Non-pigmented ciliary epithelial cell (primary cell): ENCODE results near the gene GABPB1.

Source experiments
- DNase-seq: peaks from one replicate; pipeline ENCODE4 v3.0.0-alpha.2; 2010; ENCODE audit warnings: low read depth

Gene GABPB1

DNA sequence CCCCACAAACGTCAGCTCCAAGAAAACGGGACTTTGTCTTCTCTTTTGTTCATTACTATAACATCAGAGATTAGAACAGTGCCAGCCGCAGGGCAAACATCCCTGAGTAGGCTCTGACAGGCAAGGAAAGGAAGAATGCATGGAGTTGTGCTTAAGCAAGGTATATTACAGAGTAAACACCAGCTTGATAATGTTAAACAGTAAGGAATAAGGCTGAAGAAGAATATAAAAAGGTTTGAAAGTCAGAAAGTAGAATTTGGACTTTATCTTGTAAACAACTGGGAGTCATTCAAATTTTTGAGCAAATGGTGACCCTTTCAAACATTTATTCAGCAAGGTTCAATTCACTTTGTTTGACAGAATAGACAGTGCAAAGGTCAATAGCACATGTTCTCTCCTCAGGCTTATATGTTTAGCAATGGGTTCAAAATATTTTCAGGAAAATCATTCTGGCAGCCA, 11.0 kb downstream of the GABPB1 start:
- no peak for DNase-seq

DNA sequence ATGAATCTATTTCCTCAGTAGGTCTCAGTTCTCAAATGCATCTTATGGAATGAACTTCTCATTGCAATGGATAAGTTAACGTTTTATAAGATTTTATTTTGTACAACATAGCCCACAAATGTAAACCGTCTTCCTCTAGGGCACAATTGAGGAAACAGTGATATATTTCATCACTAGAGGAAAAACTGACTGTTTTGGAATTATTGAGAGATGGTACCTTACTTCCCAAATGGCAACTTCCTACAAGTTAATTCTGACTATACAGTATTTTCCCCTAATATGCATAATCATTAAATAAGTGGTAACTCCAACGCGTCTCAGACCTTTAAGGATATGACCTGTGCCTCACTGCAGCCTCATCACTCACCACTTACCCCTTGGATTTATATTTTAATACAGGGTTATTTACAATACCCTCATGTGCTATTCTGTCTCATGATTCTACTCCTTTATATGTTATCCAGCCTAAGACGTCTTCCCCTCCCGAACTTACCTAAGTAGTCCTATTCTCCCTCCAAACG, 13.3 kb downstream of the GABPB1 start:
- DNase-seq, result no peak

DNA sequence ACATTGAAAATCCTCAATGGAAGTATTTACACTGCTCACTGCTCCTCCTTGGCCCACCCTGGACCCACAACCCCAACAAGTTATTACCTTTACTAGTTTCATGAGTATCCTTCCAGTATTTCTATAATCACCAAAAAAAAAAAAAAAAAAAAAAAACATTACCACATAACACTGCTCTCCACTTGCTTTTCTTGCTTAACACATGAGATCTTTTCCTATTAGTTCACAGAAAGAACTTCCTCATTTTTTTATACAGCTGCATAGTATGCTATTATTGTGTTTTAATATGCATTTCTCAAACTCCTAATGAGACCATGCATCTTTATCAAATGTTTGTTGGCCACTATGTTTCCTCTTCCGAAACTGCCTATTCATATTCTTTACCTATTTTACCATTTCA, 14.6 kb downstream of the GABPB1 start:
- no peak for DNase-seq

DNA sequence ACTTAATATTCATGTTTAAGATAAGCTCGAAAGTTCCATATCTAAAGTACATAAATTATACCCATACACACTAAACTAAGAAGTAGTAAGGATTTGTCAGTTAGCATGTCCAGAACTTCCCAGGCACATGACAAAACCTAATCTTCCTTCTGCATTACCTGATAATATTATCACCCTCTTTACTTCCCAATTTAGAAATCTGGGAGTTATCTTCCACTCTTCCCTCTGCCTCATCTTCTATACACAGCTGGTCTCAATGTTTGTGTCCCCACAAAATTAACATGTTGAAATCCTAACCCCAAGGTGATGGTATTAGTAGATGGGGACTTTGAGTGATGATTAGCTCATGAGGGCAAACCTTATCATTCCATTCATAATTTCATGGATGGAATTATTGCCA, 15.3 kb downstream of the GABPB1 start:
- DNase-seq, result no peak

DNA sequence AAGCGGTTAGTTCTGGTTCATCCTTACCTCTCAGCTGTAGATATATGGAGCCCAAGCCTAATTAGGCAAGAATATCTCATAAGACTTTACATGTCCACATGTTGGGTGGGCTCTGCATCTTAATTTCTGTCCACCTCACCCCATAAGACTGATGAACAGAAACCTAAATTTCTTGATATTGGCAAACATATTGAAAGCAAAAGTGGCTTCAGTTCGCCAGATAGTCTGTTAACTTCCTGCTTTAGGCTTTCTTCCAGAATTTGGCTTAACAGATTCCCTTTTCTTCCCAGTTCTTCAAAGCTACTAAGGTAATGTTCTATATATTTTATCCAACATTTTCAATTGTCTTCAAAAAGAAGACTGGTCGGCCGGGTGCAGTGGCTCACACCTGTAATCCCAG, 19.7 kb downstream of the GABPB1 start:
- DNase-seq, result no peak

DNA sequence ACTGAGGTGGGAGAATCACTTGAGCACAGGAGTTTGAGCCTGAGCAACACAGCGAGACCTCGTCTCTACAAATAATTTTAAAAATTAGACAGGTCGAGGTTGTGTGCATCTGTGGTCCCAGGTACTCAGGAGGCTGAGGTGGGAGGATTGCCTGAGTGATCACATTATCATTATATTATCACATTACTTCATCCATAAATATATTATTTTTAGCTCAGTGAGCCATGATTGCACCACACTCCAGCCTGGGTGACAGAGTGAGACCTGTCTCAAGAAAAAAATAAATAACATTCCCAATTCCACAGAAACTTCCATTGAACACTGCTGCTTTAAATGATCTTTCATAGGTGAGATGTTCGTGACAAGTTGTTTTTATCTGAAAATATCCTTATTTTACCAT, 21.8 kb downstream of the GABPB1 start:
- DNase-seq, result no peak

DNA sequence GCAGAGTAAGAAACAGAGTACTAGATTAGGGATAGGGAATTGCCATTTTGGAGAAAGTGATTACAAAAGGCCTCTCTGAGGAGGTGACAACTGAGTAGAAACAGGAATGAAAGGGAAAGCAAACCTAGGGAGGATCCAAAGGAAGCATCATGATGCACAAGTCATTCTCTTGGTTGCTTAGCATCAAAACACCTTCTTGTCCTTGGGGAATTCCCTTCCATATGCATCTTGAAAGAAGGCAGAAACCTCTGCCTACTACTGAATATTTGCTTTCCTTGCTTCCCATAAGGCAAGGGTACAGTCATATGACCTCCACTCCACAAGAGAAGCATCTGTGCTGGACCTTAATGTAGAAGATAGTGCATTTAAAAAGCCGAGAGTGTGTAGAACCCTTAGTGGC, 24.1 kb downstream of the GABPB1 start:
- no peak for DNase-seq

DNA sequence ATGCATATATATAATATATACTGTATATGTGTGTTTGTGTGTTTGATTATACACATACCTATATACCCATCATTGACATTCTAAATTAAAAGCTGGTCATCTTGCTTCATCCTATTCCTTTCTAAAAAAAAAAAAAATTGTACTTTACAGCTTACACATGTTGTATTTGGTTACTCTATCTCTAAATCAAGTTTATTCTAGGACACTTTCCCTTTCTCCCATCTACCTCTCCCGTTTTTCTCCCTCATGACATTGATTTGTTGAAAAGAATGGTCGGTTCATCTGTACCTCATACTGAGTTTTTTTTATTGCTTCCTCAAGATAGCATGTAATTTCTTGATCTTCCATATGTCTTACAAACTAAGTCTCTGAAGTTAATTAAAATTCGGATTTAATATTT, 26.9 kb downstream of the GABPB1 start:
- DNase-seq, result no peak

DNA sequence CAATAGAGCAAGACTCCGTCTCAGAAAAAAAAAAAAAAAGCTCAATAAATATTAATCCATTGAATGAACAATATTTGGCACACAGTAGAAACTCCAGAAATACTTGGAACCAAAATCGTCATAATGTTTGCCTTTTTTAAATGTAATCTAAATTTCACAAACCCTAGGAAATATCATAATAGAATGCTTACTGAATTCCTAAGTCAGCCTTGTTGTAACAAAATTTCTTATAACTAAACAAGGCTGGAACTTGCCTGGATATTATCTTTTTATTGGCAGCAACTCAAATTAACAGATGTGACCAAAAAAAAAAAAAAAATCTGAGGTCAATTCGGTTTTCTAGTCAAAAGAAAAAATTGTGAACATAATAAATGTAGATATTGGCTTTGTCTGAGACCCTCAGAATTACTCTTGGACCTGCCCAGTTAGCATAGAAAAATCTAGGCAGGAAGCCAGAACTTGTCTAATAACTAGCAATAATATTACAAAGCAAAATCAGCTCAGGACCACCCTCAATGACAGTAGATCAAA, 33.3 kb downstream of the GABPB1 start:
- DNase-seq, result no peak

DNA sequence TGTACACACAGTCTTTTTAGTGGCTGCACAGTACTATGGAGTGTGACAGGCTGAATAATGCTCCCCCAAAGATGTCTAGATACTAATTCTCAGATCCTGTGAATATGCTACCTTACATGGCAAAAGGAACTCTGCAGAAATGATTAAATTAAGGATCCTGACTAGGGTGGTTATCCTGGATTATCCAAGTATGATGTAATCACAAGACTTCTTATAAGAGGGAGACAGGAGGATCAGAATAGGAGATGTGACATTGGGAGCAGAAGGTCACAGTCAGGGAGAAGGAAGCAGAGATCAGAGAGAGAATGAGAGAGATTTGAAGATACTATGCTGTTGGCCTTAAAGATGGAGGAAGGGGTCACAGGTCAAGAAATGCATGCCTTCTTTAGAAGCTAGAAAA, 34.5 kb downstream of the GABPB1 start:
- no peak for DNase-seq

DNA sequence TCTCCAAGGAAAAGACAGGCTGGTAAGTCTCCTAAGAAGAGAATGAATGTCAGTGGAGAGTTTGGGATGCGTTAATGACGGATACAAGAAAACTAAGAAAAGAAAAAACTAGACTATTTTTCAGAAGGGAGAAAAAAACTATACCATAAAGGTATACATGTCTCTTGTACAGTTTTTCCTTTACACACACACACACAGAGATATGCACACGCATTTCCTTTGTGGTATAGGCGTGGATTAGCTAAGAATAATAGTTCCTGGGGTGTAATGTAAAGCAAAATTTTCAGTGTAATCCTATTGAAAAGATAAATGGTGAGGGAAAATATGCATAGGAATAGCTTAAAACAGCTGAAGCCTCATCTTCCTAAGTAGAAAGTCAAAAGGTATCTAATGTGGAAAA, 36.3 kb downstream of the GABPB1 start:
- no peak for DNase-seq

DNA sequence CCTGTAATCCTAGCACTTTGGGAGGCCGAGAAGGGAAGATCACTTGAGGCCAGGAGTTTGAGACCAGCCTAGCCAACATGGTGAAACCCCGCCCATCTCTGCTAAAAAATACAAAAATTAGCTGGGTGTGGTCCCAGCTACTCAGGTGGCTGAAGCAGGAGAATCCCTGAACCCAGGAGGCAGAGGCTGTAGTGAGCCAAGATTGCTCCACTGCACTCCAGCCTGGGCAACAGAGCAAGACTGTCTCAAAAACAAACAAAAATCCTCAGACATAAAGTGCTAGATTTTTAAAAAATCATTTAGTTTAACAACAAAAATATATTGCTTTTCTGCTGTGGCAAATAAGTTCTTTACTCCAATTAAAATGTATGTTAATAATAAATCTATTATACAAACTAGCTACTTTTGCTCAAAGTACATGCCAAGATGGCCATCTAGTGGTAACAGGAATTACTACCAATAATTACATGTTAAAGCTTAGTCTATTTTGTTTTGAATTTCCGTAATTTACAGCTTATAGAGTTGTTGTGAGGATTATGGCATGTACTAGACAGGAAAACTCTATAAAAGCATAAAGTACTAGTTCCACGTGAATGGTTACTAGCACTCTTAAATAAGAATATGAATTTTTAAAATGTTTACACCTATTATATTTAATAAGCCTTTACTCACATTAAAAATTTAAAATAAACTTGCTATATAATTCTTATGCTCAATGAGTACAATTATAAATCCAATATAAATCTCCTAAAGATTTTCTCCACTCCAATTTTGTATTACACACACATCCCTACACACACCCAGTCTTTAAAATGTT, 39.0 kb downstream of the GABPB1 start:
- peak; percentile 24 for DNase-seq

DNA sequence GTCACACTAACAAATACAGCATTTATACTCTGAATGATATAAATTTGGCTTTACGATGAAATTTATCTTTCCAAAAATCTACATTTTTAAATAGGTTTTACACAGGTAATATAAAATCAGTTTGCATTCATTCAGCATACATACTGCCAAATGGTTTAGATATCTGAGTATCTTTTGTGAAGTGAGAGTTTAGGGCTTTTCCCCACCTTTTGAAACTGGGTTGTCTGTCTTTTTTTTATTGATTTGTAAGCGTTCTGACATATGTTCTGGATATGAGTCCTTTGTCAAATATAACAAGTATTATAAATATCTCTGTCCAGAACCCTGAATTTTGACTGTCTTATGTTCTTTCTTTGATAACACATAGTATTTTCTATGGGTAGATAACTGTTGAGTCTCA, 42.4 kb downstream of the GABPB1 start:
- DNase-seq, result no peak

DNA sequence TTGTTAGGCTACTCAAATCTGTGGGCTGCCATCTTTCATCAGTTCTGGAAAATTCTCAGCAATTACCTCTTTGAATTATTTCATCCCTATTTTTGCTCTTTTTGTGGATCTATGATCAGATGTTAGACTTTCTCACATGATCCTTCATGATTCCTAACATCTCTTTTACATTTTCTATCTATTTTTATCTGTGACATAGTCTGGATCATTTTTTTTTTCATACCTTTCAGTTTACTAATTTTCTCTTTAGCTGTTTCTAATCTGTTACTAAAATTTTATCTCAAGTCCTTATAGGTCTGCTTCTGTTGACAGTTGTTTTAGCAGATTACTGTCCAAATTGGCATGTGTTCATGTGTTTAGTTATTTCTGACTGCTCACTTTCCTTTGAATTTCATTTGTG, 47.2 kb downstream of the GABPB1 start:
- no peak for DNase-seq

DNA sequence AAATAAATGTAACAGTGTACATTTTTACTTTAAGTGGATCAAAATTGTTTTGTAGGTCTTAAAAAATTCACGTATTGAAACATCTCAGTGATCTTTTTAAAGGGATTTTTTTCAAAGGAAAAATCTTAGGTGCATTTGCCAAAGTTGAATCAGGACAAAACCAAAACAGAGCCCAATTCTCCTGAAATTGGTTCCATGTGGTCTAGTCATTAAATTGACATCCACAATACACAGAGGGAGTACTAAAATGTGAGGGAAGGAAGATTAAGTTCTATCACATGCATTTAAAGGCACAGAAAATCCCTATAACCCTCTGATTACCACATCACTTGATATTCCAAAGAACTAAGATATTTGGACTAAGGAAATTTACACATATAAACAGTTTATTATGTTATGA, 50.2 kb downstream of the GABPB1 start:
- no peak for DNase-seq

DNA sequence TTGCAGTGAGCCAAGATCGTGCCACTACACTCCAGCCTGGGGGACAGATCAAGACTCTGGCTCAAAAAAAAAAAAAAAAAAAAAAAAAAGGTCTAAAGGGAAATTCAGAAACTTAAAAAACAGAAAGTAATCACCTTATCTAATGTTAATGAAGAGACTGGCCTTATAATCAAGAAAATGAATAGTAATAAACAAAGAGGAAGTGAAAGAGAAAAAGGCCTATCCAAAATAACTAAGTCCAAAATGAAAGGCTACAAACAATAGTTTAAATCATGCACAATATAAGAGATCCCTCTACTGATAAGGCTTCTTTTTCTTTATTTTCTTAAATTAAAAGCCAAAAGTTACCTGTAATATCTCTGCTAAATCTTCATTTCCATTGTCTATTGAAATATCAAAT, 52.4 kb downstream of the GABPB1 start:
- DNase-seq, result no peak

DNA sequence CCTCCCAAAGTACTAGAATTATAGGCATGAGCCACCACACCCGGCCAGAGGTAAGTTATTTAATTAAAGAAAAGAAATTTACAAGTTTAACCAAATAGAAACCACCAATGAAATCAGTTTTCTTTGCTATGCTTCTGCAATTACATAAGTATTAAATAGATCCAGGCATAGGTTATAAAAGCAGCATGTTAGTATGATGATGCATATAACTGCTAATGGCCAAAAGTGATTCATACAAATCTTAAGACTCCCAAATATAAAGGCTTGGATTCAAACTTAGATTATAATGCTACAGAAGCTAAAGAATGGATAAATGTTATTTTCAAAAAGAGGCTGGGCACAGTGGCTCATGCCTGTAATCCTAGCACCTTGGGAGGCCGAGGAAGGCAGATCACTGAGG, 56.7 kb downstream of the GABPB1 start:
- no peak for DNase-seq

DNA sequence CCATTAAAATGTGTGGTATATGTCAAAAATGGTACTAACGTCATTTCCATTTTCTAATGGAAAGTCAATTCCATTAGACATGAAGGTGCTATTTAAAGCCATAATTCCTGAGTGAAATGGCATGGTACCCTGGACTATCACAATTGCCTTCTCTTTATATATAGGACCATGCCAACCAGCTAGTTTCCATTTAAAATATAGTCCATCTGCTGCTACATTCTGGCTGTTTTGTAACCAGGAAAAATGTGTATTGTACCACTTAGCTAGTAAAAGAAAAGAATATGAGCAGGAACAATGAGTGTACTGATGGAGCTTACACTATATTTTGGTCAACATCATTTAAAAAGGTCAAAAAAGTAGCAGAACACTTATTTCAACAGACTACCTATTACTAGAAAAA, 59.0 kb downstream of the GABPB1 start:
- DNase-seq, result no peak

DNA sequence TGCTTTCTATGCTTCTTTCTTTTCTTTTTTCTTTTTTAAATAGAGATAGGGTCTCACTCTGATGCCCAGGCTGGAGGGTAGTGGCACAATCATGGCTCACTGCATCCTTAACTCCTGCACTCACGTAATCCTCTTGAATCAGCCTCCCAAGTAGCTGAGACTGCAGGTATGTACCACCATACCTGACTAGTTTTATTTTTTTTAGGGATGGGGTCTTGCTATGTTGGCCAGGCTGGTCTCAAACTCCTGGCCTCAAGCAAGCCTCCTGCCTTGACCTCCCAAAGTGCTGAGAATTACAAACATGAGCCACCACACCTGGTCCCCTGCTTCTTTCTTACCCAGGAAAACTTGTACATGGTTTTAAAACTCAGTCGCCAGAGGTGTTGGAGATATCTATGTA, 65.2 kb downstream of the GABPB1 start:
- no peak for DNase-seq

DNA sequence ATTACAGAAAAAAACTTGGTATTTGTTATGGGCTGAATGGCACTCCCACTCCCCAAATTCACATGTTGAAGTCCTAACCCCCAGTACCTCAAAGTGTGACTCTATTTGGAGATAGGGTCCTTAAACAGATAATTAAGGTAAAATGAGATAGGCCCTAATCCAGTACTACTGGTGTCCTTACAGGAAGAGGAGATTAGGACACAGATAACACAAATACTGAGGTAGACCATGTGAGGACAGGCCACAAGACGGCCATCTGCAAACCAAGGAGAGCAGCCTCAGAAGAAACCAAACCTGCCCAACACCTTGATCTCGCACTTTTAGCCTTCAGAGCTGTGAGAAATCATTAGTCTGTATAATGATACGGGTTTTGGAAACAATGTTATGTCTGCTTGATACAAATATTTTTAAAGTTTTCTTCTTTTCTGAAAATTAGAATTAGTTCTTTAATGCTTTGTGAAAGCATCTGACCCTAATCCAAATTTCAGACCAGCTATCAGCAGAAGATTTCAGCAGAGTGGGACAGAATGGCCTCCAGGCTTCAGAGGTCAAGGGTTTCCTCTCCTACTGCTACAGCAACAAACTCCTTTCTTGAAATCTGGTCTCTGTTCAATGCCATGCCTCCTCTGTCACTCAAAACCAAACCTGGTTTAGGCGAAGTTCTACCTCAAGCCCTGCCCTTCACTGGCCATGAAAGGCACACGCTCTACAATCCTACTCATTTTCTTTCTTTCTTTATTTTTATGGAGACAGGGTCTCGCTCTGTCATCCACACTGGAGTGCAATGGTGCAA, 67.5 kb downstream of the GABPB1 start:
- DNase-seq, result no peak

DNA sequence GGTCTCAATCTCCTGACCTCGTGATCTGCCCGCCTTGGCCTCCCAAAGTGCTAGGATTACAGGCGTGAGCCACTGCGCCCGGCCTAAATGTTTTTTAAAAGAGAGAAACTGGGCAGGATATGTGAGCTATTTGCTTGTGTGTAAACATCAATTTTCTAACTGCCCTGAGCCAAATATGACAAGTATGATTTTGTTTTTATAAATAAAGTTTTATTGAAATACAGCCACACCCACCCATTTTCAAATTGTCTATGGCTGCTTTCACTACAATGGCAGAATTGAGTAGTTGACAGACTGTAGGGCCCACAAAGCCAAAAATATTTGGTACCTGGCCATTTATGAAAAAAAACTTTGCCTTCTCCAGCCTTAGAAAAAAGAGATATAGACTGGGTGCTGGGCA, 73.6 kb downstream of the GABPB1 start:
- no peak for DNase-seq

DNA sequence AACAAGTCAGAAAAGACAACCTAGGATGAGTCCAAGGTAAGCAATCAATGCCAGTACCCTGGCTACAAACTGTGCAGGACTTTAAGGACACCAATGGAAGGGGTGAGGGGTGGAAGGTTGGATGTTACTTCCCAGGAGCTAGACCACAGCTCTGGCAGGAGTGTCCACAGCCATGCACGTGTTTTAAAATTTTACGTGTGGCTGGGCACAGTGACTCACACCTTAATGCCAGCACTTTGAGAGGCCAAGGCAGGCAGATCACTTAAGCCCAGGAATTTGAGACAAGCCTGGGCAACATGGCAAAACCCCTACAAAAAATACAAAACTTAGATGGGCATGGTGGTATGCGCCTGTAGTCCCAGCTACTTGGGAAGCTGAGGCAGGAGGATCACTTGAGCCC, 74.7 kb downstream of the GABPB1 start:
- DNase-seq, result no peak

DNA sequence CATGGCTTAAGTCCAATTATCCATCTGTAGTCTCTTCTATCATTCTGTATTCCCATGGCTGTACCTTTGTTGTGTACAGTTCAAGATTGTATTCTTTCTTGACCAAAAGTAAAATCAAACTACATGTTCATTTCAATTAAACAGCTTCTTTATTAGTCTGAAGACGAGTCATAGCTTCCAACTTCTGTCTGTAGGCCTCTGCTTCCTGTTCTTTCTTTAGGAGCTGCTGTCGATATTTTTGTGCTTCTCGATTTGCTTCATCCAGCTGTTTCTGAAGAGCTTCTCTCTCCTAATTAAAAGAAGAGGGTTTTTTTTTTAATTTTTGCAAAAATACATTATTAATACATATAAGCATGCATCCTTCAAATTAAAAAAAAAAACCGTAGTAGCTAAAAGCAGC, 76.5 kb downstream of the GABPB1 start:
- no peak for DNase-seq
